C4-2B (cell line): ENCODE results near the gene POMT1.
"Not testable (repeated sequence)": the region's sequence is repeated elsewhere in the genome, so short reads cannot be mapped to it uniquely, and the experiment has no call there.

ENCODE experiments used
- H3K27ac ChIP-seq: fragments of 450-650 bp; 2 replicates; pipeline ENCODE4 v1.5.1; 2017
- ZFX ChIP-seq: fragments of 450-650 bp; IDR thresholded peaks from 2 replicates; pipeline ENCODE4 v1.6.1; 2017
- TF ChIP-seq, protein P1 (sequence below): fragments of 450-650 bp; conservative IDR thresholded peaks from 2 replicates; pipeline ENCODE4 v1.5.1; 2017; ENCODE audit warnings: mild to moderate bottlenecking

The POMT1 gene

DNA sequence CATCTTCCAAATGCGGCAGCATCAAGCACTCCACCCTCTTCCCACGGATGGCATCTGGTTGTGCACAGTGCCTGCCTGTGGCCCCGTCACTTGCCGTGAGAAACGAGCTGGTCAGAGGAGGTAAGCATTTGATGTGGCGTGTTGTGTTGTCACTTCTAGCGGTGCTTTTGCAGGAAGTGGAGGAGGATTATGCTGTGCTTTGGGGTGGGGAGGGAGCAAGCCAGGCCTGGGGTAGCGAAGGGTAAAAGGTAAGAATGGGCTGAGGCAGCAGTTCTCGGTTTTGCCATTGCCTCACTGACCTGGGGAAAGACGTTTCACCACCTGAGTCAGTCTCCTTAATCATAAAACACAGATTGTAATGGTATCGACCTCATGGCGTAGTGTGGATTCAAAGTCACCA, 2.3 kb upstream of the POMT1 start:
- H3K27ac ChIP-seq, result no peak overlapping the region

DNA sequence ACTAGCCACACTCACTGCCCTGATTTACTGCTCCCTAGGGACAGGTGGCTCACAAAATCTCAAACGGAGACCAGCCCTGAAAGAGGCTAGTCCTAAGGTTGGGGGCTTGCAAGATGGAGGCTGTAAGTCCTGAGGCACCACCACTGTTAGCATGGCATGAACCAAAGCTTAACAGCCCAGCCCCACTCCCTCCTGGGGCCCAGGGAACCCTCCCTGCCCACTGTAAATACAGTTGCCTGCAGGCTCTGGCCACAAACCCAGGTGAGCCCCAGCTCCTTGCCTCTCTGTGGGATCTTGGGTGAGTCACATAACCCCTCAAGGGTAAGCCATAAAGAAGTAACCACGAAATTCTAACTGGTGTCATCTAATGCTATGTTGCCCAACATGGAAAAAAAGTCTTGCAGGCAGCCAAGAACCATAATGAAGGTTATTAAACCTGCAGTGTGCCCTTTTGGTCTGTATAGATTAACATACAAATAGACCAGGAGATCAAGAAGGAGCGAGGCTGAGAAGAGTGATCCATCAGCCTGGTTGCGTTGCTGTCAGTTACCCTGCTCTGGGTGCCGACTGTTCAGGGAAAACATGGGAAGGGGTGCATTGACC, 1.7 kb upstream of the POMT1 start:
- TF ChIP-seq ZFX, result no peak
- TF ChIP-seq, protein P1, sequence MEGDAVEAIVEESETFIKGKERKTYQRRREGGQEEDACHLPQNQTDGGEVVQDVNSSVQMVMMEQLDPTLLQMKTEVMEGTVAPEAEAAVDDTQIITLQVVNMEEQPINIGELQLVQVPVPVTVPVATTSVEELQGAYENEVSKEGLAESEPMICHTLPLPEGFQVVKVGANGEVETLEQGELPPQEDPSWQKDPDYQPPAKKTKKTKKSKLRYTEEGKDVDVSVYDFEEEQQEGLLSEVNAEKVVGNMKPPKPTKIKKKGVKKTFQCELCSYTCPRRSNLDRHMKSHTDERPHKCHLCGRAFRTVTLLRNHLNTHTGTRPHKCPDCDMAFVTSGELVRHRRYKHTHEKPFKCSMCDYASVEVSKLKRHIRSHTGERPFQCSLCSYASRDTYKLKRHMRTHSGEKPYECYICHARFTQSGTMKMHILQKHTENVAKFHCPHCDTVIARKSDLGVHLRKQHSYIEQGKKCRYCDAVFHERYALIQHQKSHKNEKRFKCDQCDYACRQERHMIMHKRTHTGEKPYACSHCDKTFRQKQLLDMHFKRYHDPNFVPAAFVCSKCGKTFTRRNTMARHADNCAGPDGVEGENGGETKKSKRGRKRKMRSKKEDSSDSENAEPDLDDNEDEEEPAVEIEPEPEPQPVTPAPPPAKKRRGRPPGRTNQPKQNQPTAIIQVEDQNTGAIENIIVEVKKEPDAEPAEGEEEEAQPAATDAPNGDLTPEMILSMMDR, result no peak
- no peak overlapping the region for H3K27ac ChIP-seq

More for the DNA sequence above, 2.3 kb upstream of the POMT1 start:
- no peak for TF ChIP-seq ZFX
- TF ChIP-seq, protein P1, result no peak

DNA sequence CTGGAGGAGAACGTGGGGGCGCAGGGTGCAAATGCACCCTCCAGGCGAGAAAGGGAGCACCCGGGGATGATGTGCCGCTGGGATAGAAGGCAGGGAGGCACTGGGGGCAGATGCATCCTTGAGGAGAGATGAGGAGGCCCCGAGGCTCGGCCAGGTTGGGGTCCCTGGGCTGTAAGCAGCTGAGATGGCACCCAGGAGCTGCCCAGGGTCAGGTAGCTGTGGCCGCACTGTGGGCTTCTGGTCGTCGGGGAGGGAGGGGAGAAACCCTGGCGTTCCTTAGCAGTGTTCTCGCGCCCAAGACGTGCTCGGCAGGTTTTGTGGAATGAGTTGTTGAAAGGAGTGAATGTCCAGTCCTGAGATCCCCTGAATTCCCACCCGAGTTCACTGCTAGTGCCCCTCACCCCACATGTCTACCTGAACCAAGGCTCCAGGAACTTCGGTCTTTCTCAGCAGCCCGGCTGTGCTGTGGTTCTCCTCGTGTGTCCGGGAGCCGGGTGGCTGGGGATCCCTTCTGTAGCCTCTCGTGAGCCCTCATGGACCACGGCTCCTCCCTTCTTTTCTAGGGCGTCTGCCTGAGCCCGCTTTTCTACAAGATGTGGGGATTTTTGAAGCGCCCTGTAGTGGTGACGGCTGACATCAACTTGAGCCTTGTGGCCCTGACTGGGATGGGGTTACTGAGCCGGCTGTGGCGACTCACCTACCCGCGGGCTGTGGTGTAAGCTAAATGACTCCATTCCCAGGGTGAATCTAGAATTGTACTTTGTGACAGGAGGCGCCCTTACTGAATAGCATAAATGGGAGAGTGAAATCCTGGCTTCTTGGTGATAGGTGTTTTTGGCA, 1.1 kb downstream of the POMT1 start:
- TF ChIP-seq, protein P1, result no peak
- TF ChIP-seq ZFX, result no peak
- H3K27ac ChIP-seq, result peak overlapping the region; percentile 73

DNA sequence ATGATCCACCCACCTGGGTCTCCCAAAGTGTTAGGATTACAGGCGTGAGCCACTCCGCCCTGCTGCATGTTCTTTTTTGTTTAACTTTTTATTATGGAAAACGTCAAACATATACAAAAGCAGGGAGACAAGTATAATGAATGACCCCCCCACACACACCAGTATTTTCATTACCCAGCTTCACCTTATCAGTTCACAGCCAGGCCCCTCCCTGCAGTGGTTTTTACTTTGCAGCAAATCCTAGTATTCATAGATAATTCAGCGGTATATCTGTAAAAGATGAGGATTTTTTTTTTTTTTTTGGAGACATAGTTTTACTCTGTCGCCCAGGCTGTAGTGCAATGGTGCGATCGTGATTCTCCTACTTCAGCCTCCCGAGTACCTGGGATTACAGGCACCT, 2.3 kb downstream of the POMT1 start:
- no peak for TF ChIP-seq ZFX
- TF ChIP-seq, protein P1, result no peak
- no peak overlapping the region for H3K27ac ChIP-seq

DNA sequence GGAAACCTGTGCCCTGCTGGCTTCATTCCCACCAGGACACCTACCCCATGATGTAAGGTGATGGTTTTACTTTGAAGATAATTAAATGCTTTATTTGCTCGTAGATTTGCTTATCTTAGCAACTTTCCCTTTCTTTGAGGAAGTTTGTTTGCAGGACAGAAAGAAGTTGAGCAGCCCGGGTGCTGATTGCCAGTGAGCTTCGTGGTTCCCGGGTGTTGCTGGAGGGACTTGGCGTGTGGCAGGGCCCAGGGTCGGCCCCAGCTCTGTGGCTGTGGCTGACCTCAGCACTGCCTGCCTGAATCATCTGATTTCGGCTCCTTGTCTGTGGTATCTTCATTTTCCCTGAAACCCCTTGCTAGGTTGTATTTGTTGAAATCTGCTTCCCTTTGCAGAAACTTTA, 8.7 kb downstream of the POMT1 start:
- H3K27ac ChIP-seq, result no peak overlapping the region
- TF ChIP-seq, protein P1, result no peak
- no peak for TF ChIP-seq ZFX

DNA sequence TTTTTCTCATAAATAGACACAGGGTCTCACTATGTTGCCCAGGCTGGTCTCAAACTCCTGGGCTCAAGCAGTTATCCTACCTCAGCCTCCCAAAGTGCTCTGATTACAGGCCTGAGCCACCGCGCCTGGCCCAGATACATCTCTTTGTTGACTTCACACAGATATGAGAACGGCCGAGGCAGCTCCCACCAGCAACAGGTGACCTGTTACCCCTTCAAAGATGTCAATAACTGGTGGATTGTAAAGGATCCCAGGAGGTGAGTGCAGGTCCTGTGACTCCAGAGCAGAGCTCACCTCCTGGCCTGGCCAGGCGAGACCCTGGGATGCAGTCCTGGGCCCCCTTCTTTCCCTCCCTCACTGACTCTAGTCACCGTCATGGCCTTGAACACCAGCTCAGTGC, 9.2 kb downstream of the POMT1 start:
- TF ChIP-seq, protein P1, result no peak
- no peak for TF ChIP-seq ZFX
- H3K27ac ChIP-seq, result no peak overlapping the region

DNA sequence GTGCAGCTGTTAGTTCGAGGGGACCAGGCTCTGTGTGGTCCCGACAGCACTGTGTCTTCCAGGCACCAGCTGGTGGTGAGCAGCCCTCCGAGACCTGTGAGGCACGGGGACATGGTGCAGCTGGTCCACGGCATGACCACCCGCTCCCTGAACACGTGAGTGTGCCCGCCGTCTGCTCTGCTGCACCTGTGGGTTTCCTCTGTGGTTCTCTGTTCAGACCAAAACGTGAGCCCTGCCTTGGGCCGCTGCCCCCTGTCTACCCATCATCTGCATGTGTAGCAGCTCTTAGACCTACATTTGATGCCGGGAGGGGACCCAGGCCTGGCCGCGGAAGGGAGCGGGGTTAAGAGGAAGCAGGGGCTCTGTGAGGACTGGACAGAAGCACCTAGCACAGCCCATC, 10.5 kb downstream of the POMT1 start:
- no peak overlapping the region for H3K27ac ChIP-seq
- TF ChIP-seq, protein P1, result no peak
- no peak for TF ChIP-seq ZFX

DNA sequence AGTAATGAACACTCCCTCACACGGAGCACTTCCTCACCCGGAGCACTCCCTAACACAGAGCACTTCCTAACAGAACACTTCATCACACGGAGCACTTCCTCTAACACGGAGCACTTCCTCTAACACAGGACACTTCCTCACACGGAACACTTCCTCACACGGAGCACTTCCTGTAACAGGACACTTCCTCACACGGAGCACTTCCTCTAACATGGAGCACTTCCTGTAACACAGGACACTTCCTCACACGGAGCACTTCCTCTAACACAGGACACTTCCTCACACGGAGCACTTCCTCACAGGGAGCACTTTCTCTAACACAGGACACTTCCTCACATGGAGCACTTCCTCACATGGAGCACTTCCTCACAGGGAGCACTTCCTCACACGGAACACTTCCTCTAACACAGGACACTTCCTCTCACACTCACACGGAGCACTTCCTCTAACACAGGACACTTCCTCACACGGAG, 12.9 kb downstream of the POMT1 start:
- not testable (repeated sequence) for H3K27ac ChIP-seq
